ENCODE measurements around the gene C21orf91.

- TF ChIP-seq CTCF (IDR thresholded peaks at IDR 0.05; ENCODE audit: insufficient read depth, low read length) (no peak), POLR2AphosphoS5 (IDR thresholded peaks at IDR 0.05; ENCODE audit: low read depth) (no peak)
Measured at GRCh38 chr21:17821121-17821520, 2.0 kb upstream of the C21orf91 start.

All from HL-60 (cell line).